CD8-positive, alpha-beta memory T cell (primary cell): ENCODE measurements around the gene TMEM107. TPM values are rescaled to one million over a fixed set of nuclear protein-coding genes. Genes with fewer than 3 reads are reported as not detected.

ENCODE experiments used
- CTCF ChIA-PET: fragments of 350-600 bp; sonication (Branson Sonifier 250); formaldehyde crosslinking; loops from one replicate; lab custom pipeline; 2021; ENCODE audit warnings: antibody characterized with exemption; lab: Charles Lee
- POLR2A ChIA-PET: fragments of 350-600 bp; sonication (Branson Sonifier 250); formaldehyde crosslinking; loops from one replicate; lab custom pipeline; 2021; ENCODE audit warnings: antibody characterized with exemption; lab: Charles Lee
- DNase-seq, 5 donors: peaks; one replicate each; pipeline versions ENCODE4 v3.0.0 to v3.0.0-alpha.2; 2020 to 2022; ENCODE audit warnings: mixed read lengths in 1 of 5
- H3K27ac ChIP-seq: one replicate; pipeline ENCODE4 v1.7.0; 2013; ENCODE audit warnings: low read depth, mild to moderate bottlenecking, low read length, moderate library complexity
- H3K27me3 ChIP-seq: 2 replicates; pipeline ENCODE4 v1.7.0; 2013; ENCODE audit warnings: low read length, mild to moderate bottlenecking; ENCODE audit not compliant: insufficient read depth, poor library complexity, severe bottlenecking
- H3K36me3 ChIP-seq: 2 replicates; pipeline ENCODE4 v1.7.0; 2013; ENCODE audit warnings: mild to moderate bottlenecking, low read length, moderate library complexity; ENCODE audit not compliant: insufficient read depth
- H3K4me1 ChIP-seq: 2 replicates; pipeline ENCODE4 v1.7.0; 2013; ENCODE audit warnings: mild to moderate bottlenecking, low read length, moderate library complexity; ENCODE audit not compliant: insufficient read depth
- H3K4me3 ChIP-seq: 2 replicates; pipeline ENCODE4 v1.7.0; 2013; ENCODE audit warnings: mild to moderate bottlenecking, low read length
- H3K9me3 ChIP-seq: 2 replicates; pipeline ENCODE4 v1.7.0; 2013; ENCODE audit warnings: mild to moderate bottlenecking, low read length
- H3K27ac Mint-ChIP-seq, 8 donors: one replicate each; pipeline ENCODE4 v1.8.0; 2020 to 2021; ENCODE audit warnings: mixed read lengths in 8 of 8, mild to moderate bottlenecking in 6 of 8, inconsistent platforms in 3 of 8, moderate library complexity in 3 of 8
- H3K27me3 Mint-ChIP-seq, 2 donors: one replicate each; pipeline ENCODE4 v1.8.0; 2020 to 2021; ENCODE audit warnings: mixed read lengths in 2 of 2, mild to moderate bottlenecking in 1 of 2, moderate library complexity in 1 of 2
- H3K36me3 Mint-ChIP-seq, 3 donors: one replicate each; pipeline ENCODE4 v1.8.0; 2020 to 2021; ENCODE audit warnings: mixed read lengths in 3 of 3, inconsistent platforms in 1 of 3, mild to moderate bottlenecking in 1 of 3
- H3K4me1 Mint-ChIP-seq, 3 donors: one replicate each; pipeline ENCODE4 v1.8.0; 2020 to 2021; ENCODE audit warnings: mixed read lengths in 3 of 3, inconsistent platforms in 1 of 3, mild to moderate bottlenecking in 1 of 3
- H3K4me3 Mint-ChIP-seq, 7 donors: one replicate each; pipeline ENCODE4 v1.8.0; 2020 to 2021; ENCODE audit warnings: mixed read lengths in 7 of 7, mild to moderate bottlenecking in 6 of 7, moderate library complexity in 4 of 7, inconsistent platforms in 2 of 7
- H3K9me3 Mint-ChIP-seq, 5 donors: one replicate each; pipeline ENCODE4 v1.8.0; 2020 to 2022; ENCODE audit warnings: mixed read lengths in 5 of 5, mild to moderate bottlenecking in 3 of 5, moderate library complexity in 2 of 5, inconsistent platforms in 1 of 5
- polyA plus RNA-seq: library from polyadenylated mRNA; unstranded; fragments of 300-500 nt; fragmentation: Illumina TruSeq; gene quantifications from one replicate; pipeline ENCODE4 v1.2.3, GENCODE V29; 2021
- total RNA-seq, 2 experiments: library from RNA; stranded (reverse); gene quantifications; one replicate each; pipeline ENCODE4 v1.2.3, GENCODE V29; 2021

TMEM107 gene
- total and polyA plus RNA-seq, 3 experiments from 2014 or later, result 21.3 to 50.7 (median 22.4) TPM

DNA sequence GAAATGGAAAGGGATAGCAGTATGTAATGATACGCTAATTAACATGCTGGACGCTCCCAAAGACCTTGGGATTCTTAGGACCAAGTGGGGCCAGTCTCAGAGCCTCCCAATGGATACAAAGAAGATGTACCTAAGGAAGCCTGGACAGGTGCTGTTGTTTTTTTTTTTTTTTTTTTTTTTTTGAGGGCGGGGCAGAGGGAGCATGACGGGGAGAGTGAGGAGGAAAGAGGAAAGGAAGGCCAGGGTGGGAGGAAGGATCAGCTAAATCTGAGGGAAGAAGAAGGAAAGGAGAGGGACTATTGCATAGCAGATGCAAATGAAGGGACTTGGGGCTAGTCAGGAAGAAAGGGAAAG lies 16.0 kb downstream of the TMEM107 start:
- no peak for DNase-seq
- H3K4me1 ChIP-seq, result peaks cover 72% of the 10 kb centered on the region
- H3K36me3 ChIP-seq, result peaks cover 30% of the 10 kb centered on the region
- H3K9me3 ChIP-seq, result no peaks in the 10 kb centered on the region
- no peak overlapping the region for H3K27ac ChIP-seq
- Mint-ChIP-seq H3K4me1 (peaks cover 53 to 65% (median 54%) of the 10 kb centered on the region in 3 donors), H3K36me3 (peaks cover 5 to 46% (median 13%) of the 10 kb centered on the region in 3 donors), H3K27me3 (peaks cover 0 to 3% of the 10 kb centered on the region in 2 donors), H3K9me3 (no peaks in the 10 kb centered on the region), H3K4me3 (peak overlapping the region; percentile 63 to 95 (median 91)), H3K27ac (peak overlapping the region; percentile 64 to 98 (median 94))
- ChIA-PET POLR2A (interaction anchor here (0.5 to 1.8 kb wide), 3 partner anchors 9 to 25 kb away, joined by 4 to 14 read pairs (median 9); partner anchors contain the start of gene PER1), CTCF (interaction anchor here (1.0 to 3.9 kb wide), 8 partner anchors 10 to 62 kb away, joined by 3 to 19 read pairs (median 6); partner anchors contain the start of gene TMEM107)
- H3K27me3 ChIP-seq, result no peaks in the 10 kb centered on the region
- H3K4me3 ChIP-seq, result no peak overlapping the region

DNA sequence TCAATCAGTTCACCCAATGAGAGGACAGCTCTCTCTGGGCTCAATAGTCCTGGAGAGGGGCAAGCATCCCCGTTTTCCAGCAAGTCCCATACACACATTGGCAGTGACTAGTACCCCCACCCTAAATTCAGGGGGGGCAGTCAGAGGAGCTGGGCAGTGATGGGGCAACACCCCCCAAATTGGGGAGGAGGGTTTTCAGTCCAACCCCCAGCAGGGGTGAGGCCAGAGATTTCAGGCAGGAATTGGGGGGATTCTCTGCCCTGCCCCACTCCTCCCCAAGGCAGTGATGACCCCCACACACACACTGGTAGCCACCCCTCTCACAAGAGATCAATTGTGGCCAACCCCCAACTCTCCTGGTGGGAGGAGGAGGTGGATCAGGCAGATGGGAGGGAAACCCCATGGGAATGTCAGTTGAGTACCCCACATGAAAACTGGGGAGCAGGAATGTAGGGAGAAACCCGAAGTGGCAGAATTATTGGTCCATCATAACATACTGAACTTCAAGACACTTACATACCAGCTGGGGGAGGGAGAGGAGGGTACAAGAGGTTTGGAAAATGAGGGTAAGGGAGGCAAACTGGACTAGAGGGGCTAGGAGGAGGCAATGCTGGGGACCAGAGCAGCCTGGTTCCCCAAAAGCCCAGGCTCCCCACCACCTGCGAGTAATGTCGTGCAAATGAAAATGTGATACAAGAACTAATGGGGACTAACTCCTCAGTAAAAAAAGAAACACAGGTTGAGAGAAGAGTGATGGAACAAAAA lies 16.5 kb downstream of the TMEM107 start:
- Histone ChIP-seq H3K27me3 (no peaks in the 10 kb centered on the region), H3K27ac (peak overlapping the region; percentile 11), H3K36me3 (peaks cover 30% of the 10 kb centered on the region), H3K4me1 (peaks cover 72% of the 10 kb centered on the region), H3K4me3 (no peak overlapping the region), H3K9me3 (no peaks in the 10 kb centered on the region)
- H3K27ac Mint-ChIP-seq, result peak overlapping the region; percentile 31 to 98 (median 94)
- peak overlapping the region in 6 of 7 donors; percentile 59 to 85 (median 68) for H3K4me3 Mint-ChIP-seq
- ChIA-PET CTCF (interaction anchor here (1.0 to 6.2 kb wide), 12 partner anchors 8 to 63 kb away, joined by 3 to 52 read pairs (median 6); partner anchors contain the start of genes HES7 and TMEM107), POLR2A (interaction anchor here (0.5 to 4.3 kb wide), 7 partner anchors 8 to 83 kb away, joined by 3 to 36 read pairs (median 4); partner anchors contain the start of gene PER1)
- peaks cover 0 to 6% of the 10 kb centered on the region in 2 donors for H3K27me3 Mint-ChIP-seq
- H3K4me1 Mint-ChIP-seq, result peaks cover 47 to 65% (median 49%) of the 10 kb centered on the region in 3 donors
- DNase-seq, result peak in 1 of 5 donors; percentile 47
- no peaks in the 10 kb centered on the region for H3K9me3 Mint-ChIP-seq
- peaks cover 5 to 47% (median 13%) of the 10 kb centered on the region in 3 donors for H3K36me3 Mint-ChIP-seq

DNA sequence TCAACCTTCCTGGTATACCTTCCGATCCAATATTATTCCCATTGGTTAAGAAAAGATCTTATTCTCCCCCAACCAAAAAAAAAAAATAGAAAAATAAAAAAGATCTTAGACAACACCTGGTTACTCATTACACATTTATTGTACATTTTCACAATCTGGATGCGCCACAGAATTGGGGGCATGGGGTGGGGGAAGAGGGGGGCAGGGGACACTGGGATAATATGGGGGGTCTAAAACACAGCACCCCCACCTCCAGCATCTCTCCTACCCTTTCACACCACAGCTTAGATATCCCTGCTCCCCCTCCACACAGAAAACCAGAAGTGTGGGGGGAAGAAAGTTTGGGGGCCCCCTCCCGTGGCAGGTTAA lies 17.2 kb downstream of the TMEM107 start:
- peaks cover 72% of the 10 kb centered on the region for H3K4me1 ChIP-seq
- ChIA-PET POLR2A (interaction anchor here (0.6 to 4.3 kb wide), 8 partner anchors 14 to 136 kb away, joined by 3 to 36 read pairs (median 4); partner anchors contain the start of gene SLC25A35), CTCF (interaction anchor here (0.8 to 11.7 kb wide), 12 partner anchors 9 to 143 kb away, joined by 3 to 108 read pairs (median 8); partner anchors contain the start of genes HES7 and TMEM107)
- H3K36me3 Mint-ChIP-seq, result peaks cover 7 to 49% (median 14%) of the 10 kb centered on the region in 3 donors
- H3K9me3 ChIP-seq, result no peaks in the 10 kb centered on the region
- H3K27me3 Mint-ChIP-seq, result peaks cover 0 to 5% of the 10 kb centered on the region in 2 donors
- no peaks in the 10 kb centered on the region for H3K27me3 ChIP-seq
- peak overlapping the region; percentile 11 for H3K27ac ChIP-seq
- H3K4me3 ChIP-seq, result no peak overlapping the region
- peaks cover 30% of the 10 kb centered on the region for H3K36me3 ChIP-seq
- DNase-seq, result peak in 1 of 5 donors; percentile 46
- H3K27ac Mint-ChIP-seq, result peak overlapping the region; percentile 93 to 99 (median 96)
- peaks cover 41 to 65% (median 42%) of the 10 kb centered on the region in 3 donors for H3K4me1 Mint-ChIP-seq
- no peaks in the 10 kb centered on the region for H3K9me3 Mint-ChIP-seq
- peak overlapping the region; percentile 41 to 86 (median 72) for H3K4me3 Mint-ChIP-seq

DNA sequence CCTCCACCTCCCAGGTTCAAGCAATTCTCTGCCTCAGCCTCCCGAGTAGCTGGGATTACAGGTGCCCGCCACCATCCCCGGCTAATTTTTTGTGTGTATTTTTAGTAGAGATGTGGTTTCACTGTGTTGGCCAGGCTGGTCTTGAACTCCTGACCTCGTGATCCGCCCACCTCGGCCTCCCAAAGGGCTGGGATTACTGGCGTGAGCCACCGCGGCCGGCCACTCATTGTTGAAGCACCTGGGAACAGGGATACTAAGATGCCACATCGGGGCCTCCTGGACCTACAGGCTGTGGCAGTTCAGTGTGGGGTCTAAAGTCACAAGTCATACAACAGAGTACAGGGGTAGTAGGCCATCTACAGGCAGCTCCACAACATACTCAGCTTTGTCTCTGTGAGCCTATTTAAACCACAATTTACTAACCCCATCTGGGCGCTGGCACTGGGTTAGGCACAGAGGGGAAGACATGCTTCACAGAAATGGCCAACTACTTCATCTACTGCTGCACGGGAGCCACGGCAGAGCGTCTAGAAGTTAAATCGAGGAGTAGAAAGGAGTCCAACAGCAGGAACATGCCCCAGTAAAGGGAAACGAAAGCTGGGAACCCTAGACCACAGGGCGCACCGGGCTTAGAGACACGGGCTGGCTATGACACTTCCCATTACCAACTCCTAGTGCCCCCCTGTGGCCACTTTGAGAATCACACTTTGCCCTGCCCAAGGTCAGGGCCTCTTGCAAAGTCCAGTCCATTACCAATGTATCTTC lies 17.7 kb downstream of the TMEM107 start:
- H3K4me3 ChIP-seq, result no peak overlapping the region
- Mint-ChIP-seq H3K4me1 (peaks cover 35 to 65% (median 39%) of the 10 kb centered on the region in 3 donors), H3K27me3 (peaks cover 0 to 5% of the 10 kb centered on the region in 2 donors), H3K27ac (peak overlapping the region; percentile 93 to 99 (median 96)), H3K9me3 (no peaks in the 10 kb centered on the region), H3K4me3 (peak overlapping the region; percentile 41 to 86 (median 72)), H3K36me3 (peaks cover 8 to 53% (median 15%) of the 10 kb centered on the region in 3 donors)
- H3K27ac ChIP-seq, result peak overlapping the region; percentile 35
- POLR2A ChIA-PET, result interaction anchor here (0.6 to 5.6 kb wide), 9 partner anchors 15 to 137 kb away, joined by 3 to 37 read pairs (median 4); partner anchors contain the start of gene SLC25A35
- CTCF ChIA-PET, result interaction anchor here (0.8 to 11.7 kb wide), 17 partner anchors 9 to 143 kb away, joined by 3 to 108 read pairs (median 5); partner anchors contain the start of genes HES7 and TMEM107
- peak; percentile 79 to 91 (median 83) for DNase-seq
- peaks cover 72% of the 10 kb centered on the region for H3K4me1 ChIP-seq
- H3K36me3 ChIP-seq, result peaks cover 30% of the 10 kb centered on the region
- no peaks in the 10 kb centered on the region for H3K27me3 ChIP-seq
- H3K9me3 ChIP-seq, result no peaks in the 10 kb centered on the region

DNA sequence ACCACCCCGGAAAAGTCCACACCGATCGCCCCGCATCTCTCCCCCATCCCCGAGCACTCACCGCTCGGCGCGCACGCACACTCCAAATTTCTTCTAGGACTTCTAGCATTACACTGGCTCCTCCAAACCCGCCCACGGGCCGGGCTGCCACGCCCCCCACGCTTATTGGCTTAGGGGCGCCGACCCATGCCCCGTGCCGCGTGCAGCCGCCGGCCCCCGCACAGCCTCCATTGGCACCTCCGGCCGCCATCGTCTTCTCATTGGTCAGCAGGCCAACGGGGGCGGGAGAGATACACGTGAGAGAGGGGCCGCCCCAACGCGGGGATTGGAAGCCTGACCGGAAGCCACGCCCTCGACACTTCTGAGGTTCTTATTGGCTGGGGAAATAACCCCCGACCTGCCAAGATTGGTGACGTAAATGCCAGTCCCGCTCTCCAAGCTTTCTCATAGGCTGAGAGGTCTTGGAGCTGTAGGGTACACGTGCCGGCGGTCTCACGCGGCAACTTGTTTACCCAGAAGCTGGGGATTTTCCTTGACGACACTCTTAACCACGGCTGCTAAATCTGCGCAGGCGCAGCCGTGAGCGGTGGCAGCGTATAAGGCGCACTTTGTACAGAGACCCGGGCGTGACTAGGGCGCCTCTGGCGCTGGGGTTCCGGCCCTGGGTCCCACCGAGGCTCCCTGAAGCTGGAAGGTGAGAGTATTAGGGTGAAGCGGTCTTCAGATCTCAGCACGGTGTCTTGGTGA lies 19.8 kb downstream of the TMEM107 start:
- peak; percentile 100 for DNase-seq
- Mint-ChIP-seq H3K27ac (no peak overlapping the region), H3K27me3 (peaks cover 0 to 14% of the 10 kb centered on the region in 2 donors), H3K36me3 (peaks cover 8 to 58% (median 15%) of the 10 kb centered on the region in 3 donors), H3K4me3 (no peak overlapping the region), H3K9me3 (peaks cover 0 to 3% (median 0%) of the 10 kb centered on the region in 5 donors), H3K4me1 (peaks cover 32 to 73% (median 48%) of the 10 kb centered on the region in 3 donors)
- Histone ChIP-seq H3K4me3 (peak overlapping the region; percentile 100), H3K9me3 (no peaks in the 10 kb centered on the region), H3K27ac (peak overlapping the region; percentile 100), H3K4me1 (peaks cover 77% of the 10 kb centered on the region), H3K27me3 (no peaks in the 10 kb centered on the region), H3K36me3 (peaks cover 20% of the 10 kb centered on the region)
- POLR2A ChIA-PET, result interaction anchor here (0.6 to 5.6 kb wide), 18 partner anchors 8 to 470 kb away, joined by 3 to 40 read pairs (median 7); partner anchors contain the start of genes AURKB, BORCS6, CTC1 and HES7
- CTCF ChIA-PET, result interaction anchor here (0.9 to 11.7 kb wide), 18 partner anchors 8 to 469 kb away, joined by 3 to 108 read pairs (median 6); partner anchors contain the start of genes ALOXE3, BORCS6, HES7 and SLC25A35

DNA sequence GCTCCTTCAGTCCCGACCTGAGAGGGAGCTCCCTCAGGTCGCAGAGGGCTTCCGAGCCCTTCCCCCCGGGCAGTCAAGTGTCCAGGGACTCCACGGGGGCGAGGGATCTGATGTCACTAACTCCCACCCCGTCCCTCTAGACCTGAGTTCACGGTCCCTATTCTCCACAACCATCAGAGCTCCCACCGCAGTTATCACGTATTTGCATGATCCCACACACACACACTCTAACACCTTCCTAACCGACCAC lies 20.3 kb downstream of the TMEM107 start:
- CTCF ChIA-PET, result interaction anchor here (1.1 to 11.7 kb wide), 12 partner anchors 15 to 145 kb away, joined by 3 to 108 read pairs (median 8); partner anchors contain the start of genes ALOXE3, HES7 and SLC25A35

More for the DNA sequence above, 20.3 kb downstream of the TMEM107 start:
- Histone ChIP-seq H3K27me3 (no peaks in the 10 kb centered on the region), H3K9me3 (no peaks in the 10 kb centered on the region), H3K36me3 (peaks cover 15% of the 10 kb centered on the region), H3K4me3 (peak overlapping the region; percentile 100), H3K27ac (peak overlapping the region; percentile 100), H3K4me1 (peaks cover 74% of the 10 kb centered on the region)
- DNase-seq, result no peak
- peaks cover 0 to 19% of the 10 kb centered on the region in 2 donors for H3K27me3 Mint-ChIP-seq
- H3K36me3 Mint-ChIP-seq, result peaks cover 8 to 58% (median 11%) of the 10 kb centered on the region in 3 donors
- H3K4me1 Mint-ChIP-seq, result peaks cover 29 to 73% (median 46%) of the 10 kb centered on the region in 3 donors
- H3K27ac Mint-ChIP-seq, result no peak overlapping the region
- H3K9me3 Mint-ChIP-seq, result peaks cover 0 to 4% (median 0%) of the 10 kb centered on the region in 5 donors
- POLR2A ChIA-PET, result interaction anchor here (1.0 to 5.6 kb wide), 15 partner anchors 8 to 139 kb away, joined by 4 to 40 read pairs (median 8); partner anchors contain the start of genes AURKB, BORCS6, CTC1 and HES7
- H3K4me3 Mint-ChIP-seq, result no peak overlapping the region
